Cardiac muscle cell (in vitro differentiated cells and primary cell): Measurements from ENCODE around the gene NSRP1. TPM values are rescaled to one million over a fixed set of nuclear protein-coding genes. Genes with fewer than 3 reads are reported as not detected.

Experiments
- DNase-seq, 2 donors: peaks; one replicate each; pipeline versions ENCODE4 v3.0.0 to v3.0.0-alpha.2; 2010 to 2017; ENCODE audit warnings: low read depth in 1 of 2, low spot score in 1 of 2
- H3K27ac ChIP-seq: fragments of 200-600 bp; sonication (generic); 2 replicates; pipeline ENCODE4 v1.5.1; 2016
- H3K27me3 ChIP-seq: fragments of 200-600 bp; sonication (generic); 2 replicates; pipeline ENCODE4 v1.6.0; 2016; ENCODE audit warnings: control low read depth
- H3K36me3 ChIP-seq: fragments of 200-600 bp; sonication (generic); 2 replicates; pipeline ENCODE4 v1.5.1; 2016; ENCODE audit warnings: control low read depth
- H3K4me1 ChIP-seq: fragments of 200-600 bp; sonication (generic); 2 replicates; pipeline ENCODE4 v1.8.1; 2017; ENCODE audit warnings: low read depth, mild to moderate bottlenecking, mixed run types
- H3K4me3 ChIP-seq: fragments of 200-600 bp; sonication (generic); 2 replicates; pipeline ENCODE4 v1.5.1; 2016; ENCODE audit warnings: mild to moderate bottlenecking
- H3K9me3 ChIP-seq: fragments of 200-600 bp; sonication (generic); 2 replicates; pipeline ENCODE4 v1.5.1; 2017; ENCODE audit warnings: low read depth, mild to moderate bottlenecking, control low read depth
- CTCF ChIP-seq: IDR thresholded peaks from 2 replicates; pipeline ENCODE4 v1.5.1; 2012; ENCODE audit warnings: low read depth, mild to moderate bottlenecking, low read length
- polyA plus RNA-seq: library from polyadenylated mRNA; unstranded; fragments of >200 nt; fragmentation: Nextera tagmentation; extraction: Ambion mirVana; gene quantifications from 2 replicates; pipeline ENCODE4 v1.2.1, GENCODE V29; 2016
- total RNA-seq: library from RNA; depleted of rRNA; stranded (reverse); fragments of >200 nt; gene quantifications from 2 replicates; pipeline ENCODE4 v1.2.3, GENCODE V29; 2016

The NSRP1 gene
- total and polyA plus RNA-seq, 2 experiments from 2014 or later, result 14.6 to 29.1 TPM

GRCh38 chr17:30160419-30161172 lies 44.0 kb downstream of the NSRP1 start:
- no peaks in the 10 kb centered on the region for H3K9me3 ChIP-seq
- H3K36me3 ChIP-seq, result peaks cover 7% of the 10 kb centered on the region
- DNase-seq, result no peak
- H3K27me3 ChIP-seq, result no peaks in the 10 kb centered on the region
- H3K4me3 ChIP-seq, result no peak overlapping the region
- no peaks in the 10 kb centered on the region for H3K4me1 ChIP-seq
- no peak for TF ChIP-seq CTCF
- no peak overlapping the region for H3K27ac ChIP-seq

- peaks cover 7% of the 10 kb centered on the region for H3K36me3 ChIP-seq
- no peak overlapping the region for H3K27ac ChIP-seq
- no peaks in the 10 kb centered on the region for H3K27me3 ChIP-seq
- H3K4me3 ChIP-seq, result no peak overlapping the region
- no peaks in the 10 kb centered on the region for H3K4me1 ChIP-seq
- no peak for TF ChIP-seq CTCF
- DNase-seq, result no peak
- no peaks in the 10 kb centered on the region for H3K9me3 ChIP-seq
Observed at GRCh38 chr17:30161601-30162000, 45.0 kb downstream of the NSRP1 start.

GRCh38 chr17:30164531-30164930 lies 47.9 kb downstream of the NSRP1 start:
- H3K9me3 ChIP-seq, result no peaks in the 10 kb centered on the region
- peaks cover 5% of the 10 kb centered on the region for H3K36me3 ChIP-seq
- H3K4me1 ChIP-seq, result no peaks in the 10 kb centered on the region
- no peaks in the 10 kb centered on the region for H3K27me3 ChIP-seq
- no peak overlapping the region for H3K27ac ChIP-seq
- no peak for DNase-seq
- H3K4me3 ChIP-seq, result no peak overlapping the region
- no peak for TF ChIP-seq CTCF

GRCh38 chr17:30165147-30165546 lies 48.5 kb downstream of the NSRP1 start:
- no peaks in the 10 kb centered on the region for H3K27me3 ChIP-seq
- TF ChIP-seq CTCF, result no peak
- no peaks in the 10 kb centered on the region for H3K4me1 ChIP-seq
- no peaks in the 10 kb centered on the region for H3K9me3 ChIP-seq
- H3K27ac ChIP-seq, result no peak overlapping the region
- no peak for DNase-seq
- no peaks in the 10 kb centered on the region for H3K36me3 ChIP-seq
- no peak overlapping the region for H3K4me3 ChIP-seq

- DNase-seq, result no peak
- TF ChIP-seq CTCF, result no peak
- Histone ChIP-seq H3K27me3 (no peaks in the 10 kb centered on the region), H3K4me1 (no peaks in the 10 kb centered on the region), H3K36me3 (no peaks in the 10 kb centered on the region), H3K4me3 (no peak overlapping the region), H3K27ac (no peak overlapping the region), H3K9me3 (no peaks in the 10 kb centered on the region)
Observed at GRCh38 chr17:30165960-30166359, 49.3 kb downstream of the NSRP1 start.
